GM13976 (cell line): ENCODE results near the gene ADAMTS13.

ENCODE experiments used
- DNase-seq: peaks from one replicate; pipeline ENCODE4 v3.0.0; 2012; ENCODE audit warnings: low spot score
- CTCF ChIP-seq: IDR thresholded peaks from 2 replicates; pipeline ENCODE4 v1.5.1; 2012; ENCODE audit warnings: borderline replicate concordance, mild to moderate bottlenecking; ENCODE audit not compliant: insufficient read depth; ENCODE audit errors: extremely low read depth, missing control alignments, control extremely low read depth
- in situ Hi-C: fragments of 300-500 bp; cut with MboI; formaldehyde crosslinking; loops from one replicate; pipeline ENCODE4 v1.12.0; 2022; ENCODE audit warnings: low sequenced_read_pairs, mixed read lengths, inconsistent platforms; ENCODE audit not compliant: unreplicated experiment

Gene ADAMTS13

GRCh38 chr9:133494636-133495326 is 72.6 kb downstream of the ADAMTS13 start:
- in situ Hi-C loops = loop anchor here (25.0 kb wide), 1 partner anchor 307 kb away; no protein-coding TSS in a partner anchor
- no peak for TF ChIP-seq CTCF
- DNase-seq = no peak

- in situ Hi-C loops = loop anchor here (25.0 kb wide), 1 partner anchor 308 kb away; no protein-coding TSS in a partner anchor
- TF ChIP-seq CTCF = no peak
- no peak for DNase-seq
These were observed 73.4 kb downstream of the ADAMTS13 start for GRCh38 chr9:133495327-133496293.

GRCh38 chr9:133496861-133497842 is 75.0 kb downstream of the ADAMTS13 start:
- no peak for DNase-seq
- TF ChIP-seq CTCF = no peak
- in situ Hi-C loops = loop anchor here (25.0 kb wide), 1 partner anchor 310 kb away; no protein-coding TSS in a partner anchor

GRCh38 chr9:133499132-133499891 is 77.1 kb downstream of the ADAMTS13 start:
- in situ Hi-C loops = loop anchor here (25.0 kb wide), 1 partner anchor 312 kb away; no protein-coding TSS in a partner anchor
- no peak for DNase-seq
- TF ChIP-seq CTCF = no peak

- DNase-seq = no peak
- TF ChIP-seq CTCF = no peak
- in situ Hi-C loops = loop anchor here (25.0 kb wide), 1 partner anchor 313 kb away; no protein-coding TSS in a partner anchor
These were observed 77.7 kb downstream of the ADAMTS13 start for GRCh38 chr9:133499892-133500270.
